ENCODE results near the gene MYPOP. TPM values are rescaled to one million over a fixed set of nuclear protein-coding genes. Genes with fewer than 3 reads are reported as not detected.

Gene MYPOP
- total and polyA plus RNA-seq, 4 donors, result 0.70 to 3.0 (median 1.3) TPM

- TF ChIP-seq TAF1 (conservative IDR thresholded peaks at IDR 0.05) (no peak), EGR1 (IDR thresholded peaks at IDR 0.05; ENCODE audit: low read depth in 2 of 2) (no peak)
These were observed 49.4 kb downstream of the MYPOP start (continued) for GRCh38 chr19:45852983-45853382.

GRCh38 chr19:45852145-45852750 is 50.2 kb downstream of the MYPOP start:
- 96% methylated on average over 10 of the region's 10 CpGs for WGBS

More at GRCh38 chr19:45852145-45852750, 50.2 kb downstream of the MYPOP start:
- TF ChIP-seq FOXA1 (IDR thresholded peaks at IDR 0.05), result no peak
- no peak for TF ChIP-seq GABPA (IDR thresholded peaks at IDR 0.05 in 1 of 2, conservative IDR thresholded peaks at IDR 0.05 in 1 of 2)
- TF ChIP-seq ZBTB33 (IDR thresholded peaks at IDR 0.05), result no peak
- no peak for TF ChIP-seq EGR1 (IDR thresholded peaks at IDR 0.05; ENCODE audit: low read depth in 2 of 2)
- no peak for TF ChIP-seq HNF4G (IDR thresholded peaks at IDR 0.05)
- TF ChIP-seq RXRA (IDR thresholded peaks at IDR 0.05), result no peak
- TF ChIP-seq REST (IDR thresholded peaks at IDR 0.05), result no peak
- no peak for TF ChIP-seq SP1 (IDR thresholded peaks at IDR 0.05)
- no peak for TF ChIP-seq ATF3 (IDR thresholded peaks at IDR 0.05)
- no peak for TF ChIP-seq YY1 (IDR thresholded peaks at IDR 0.05)
- TF ChIP-seq CTCF (IDR thresholded peaks at IDR 0.05; ENCODE audit: low read depth, low read length, missing input control), result no peak
- TF ChIP-seq TAF1 (conservative IDR thresholded peaks at IDR 0.05), result no peak
- TF ChIP-seq MAX (IDR thresholded peaks at IDR 0.05), result no peak
- no peak for TF ChIP-seq JUND (IDR thresholded peaks at IDR 0.05)
- TF ChIP-seq NR2F2 (IDR thresholded peaks at IDR 0.05), result no peak
- peaks cover 11 to 67% (median 57%) of the 10 kb centered on the region in 4 donors for H3K36me3 ChIP-seq (ENCODE audit: control insufficient read depth in 4 of 4, insufficient read depth in 3 of 4, low read depth in 1 of 4, low read length in 3 of 4)
- no peaks in the 10 kb centered on the region for H3K4me1 ChIP-seq (ENCODE audit: control insufficient read depth in 4 of 4, insufficient read depth in 4 of 4, low read length in 3 of 4)
- no peak overlapping the region for H3K4me3 ChIP-seq (ENCODE audit: low read depth in 1 of 3, low read length in 3 of 3)
- no peak overlapping the region for H3K27ac ChIP-seq (ENCODE audit: low read depth in 1 of 2, low read length in 2 of 2)
- no peaks in the 10 kb centered on the region for H3K27me3 ChIP-seq (ENCODE audit: control insufficient read depth in 4 of 4, insufficient read depth in 4 of 4, low read length in 3 of 4)
- no peaks in the 10 kb centered on the region for H3K9me3 ChIP-seq (ENCODE audit: control insufficient read depth in 4 of 4, low read length in 3 of 4)
- no peak overlapping the region for H3K9ac ChIP-seq (ENCODE audit: low read depth in 1 of 2, low read length in 2 of 2)
- DNase-seq (ENCODE audit: low spot score), result no peak
